GM19023 (cell line): ENCODE measurements around the gene RSPH4A.
"Not testable (repeated sequence)": the region's sequence is repeated elsewhere in the genome, so short reads cannot be mapped to it uniquely, and the experiment has no call there.

ENCODE experiments used
- ATAC-seq: cut with Tn5 transposase; IDR thresholded peaks from one replicate; pipeline ENCODE4 v1.9.1; 2021; ENCODE audit warnings: mild to moderate bottlenecking, moderate library complexity; ENCODE audit not compliant: unreplicated experiment

The RSPH4A gene

DNA sequence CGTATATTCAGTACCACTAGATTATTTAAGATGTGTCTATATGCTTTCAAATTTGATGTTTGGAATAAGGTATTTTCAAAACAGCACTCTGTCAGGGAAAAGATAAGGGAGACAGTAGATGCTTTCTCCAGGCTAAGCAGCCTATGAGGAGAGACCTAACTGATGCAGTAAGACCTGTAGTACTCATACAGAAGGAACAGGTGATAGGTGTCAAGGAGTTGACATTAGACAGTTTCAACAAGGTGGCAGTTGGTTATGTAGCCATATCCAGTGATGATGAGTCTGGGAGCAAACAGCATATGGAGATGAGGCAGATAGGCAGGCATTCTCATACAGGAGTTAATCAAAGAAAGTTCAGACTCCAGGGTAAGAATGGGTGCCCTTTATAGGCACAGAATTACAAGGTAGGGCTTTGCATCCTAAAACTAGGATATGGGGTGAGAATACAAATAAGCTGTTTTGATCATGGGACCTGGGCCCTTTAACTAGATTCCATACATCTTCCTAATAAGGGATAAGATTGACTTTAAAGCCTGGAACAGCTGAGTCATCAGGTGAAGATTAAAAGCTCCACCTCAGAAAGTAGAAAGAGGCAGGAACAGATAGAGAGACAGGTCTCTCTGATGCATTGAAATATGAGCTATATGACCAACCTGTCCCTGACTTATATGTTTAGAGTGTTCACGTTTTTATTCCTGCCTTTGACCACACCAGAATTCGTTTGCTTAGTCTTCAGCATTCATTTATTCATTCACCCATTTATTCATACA, 7.9 kb downstream of the RSPH4A start:
- ATAC-seq, result no peak

DNA sequence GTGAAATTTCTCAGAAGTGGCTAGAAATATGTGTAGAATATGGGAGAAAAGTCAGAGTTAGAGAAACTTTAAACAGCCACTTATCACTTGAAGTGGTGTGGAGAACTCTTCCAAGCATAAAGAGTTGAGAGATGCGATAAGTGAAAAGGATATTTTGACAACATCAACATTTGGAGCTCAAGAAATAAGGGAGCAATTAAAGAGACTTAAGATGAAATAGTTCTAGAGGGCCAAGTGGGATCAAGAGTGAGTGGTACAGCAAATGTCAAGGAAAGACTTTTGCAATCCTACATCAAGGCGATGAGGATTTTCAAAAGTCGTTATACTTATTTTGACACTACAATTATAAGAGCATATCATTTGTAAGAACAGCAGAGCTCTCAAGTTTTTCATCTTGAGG, 9.6 kb downstream of the RSPH4A start:
- no peak for ATAC-seq

DNA sequence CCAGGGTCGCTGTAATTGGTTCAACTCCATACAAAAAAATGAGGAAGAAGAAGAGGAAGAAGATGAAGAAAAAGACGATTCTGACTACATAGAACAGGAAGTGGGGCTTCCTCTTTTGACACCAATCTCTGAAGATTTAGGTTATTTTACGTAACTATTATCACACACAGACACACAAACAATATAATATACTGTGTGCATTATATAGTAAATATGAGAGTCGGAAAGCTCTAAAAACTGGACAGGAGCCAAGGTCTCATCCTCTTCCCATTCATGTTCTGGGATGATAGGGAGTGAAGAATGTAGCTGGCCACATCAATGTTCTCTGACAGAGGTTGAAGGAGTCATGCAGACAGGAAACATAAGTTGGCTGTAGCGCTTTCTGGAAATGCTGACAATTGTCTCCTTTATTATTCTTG, 13.3 kb downstream of the RSPH4A start:
- ATAC-seq, result no peak

DNA sequence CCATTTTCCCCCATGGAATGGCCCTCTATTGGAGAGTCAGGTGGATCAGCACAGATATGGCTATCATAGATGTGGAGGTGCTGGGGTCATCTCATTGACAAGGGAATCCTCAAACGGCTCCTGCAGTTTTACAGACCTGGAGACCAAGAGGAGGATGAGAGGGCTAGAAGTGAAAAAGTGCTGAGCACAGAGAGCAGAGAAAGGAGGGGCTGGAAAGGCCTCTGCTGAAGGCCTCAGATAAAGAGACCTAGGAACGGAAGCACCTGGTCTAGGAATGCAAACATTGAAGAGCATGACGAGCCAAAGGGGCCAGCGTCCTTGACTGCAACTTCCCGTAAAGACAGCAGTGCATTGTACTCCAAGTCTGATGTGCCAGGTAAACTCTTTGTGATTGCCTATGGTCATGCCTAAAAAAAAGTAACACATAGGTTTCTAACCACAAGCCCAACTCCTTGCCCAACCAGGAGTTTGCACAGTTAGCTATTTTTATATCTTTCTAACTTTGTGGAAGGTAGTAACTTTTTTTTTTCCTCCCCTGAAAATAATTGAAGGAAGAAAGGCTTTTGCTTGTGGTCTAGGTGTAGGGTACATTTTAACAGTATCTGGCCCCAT, 15.2 kb downstream of the RSPH4A start:
- no peak for ATAC-seq

DNA sequence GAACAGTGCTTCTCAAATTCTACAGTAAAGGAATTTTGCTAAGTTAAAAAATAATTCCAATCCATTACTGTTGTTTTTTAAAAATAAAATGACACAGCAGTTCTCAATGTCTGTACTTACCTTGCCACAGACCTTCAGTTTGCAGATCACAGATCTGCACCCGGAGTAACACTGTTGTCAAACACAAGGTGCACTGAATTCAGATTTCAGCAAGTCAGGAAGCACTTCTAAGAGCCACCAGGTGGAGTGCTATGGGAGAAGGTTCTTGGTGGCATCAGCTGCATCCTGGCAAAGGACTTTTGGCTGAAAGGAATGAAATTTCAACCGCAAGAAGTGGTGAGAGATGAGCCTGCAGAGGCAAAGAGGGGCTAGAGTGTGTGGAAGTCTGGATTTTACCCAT, 17.4 kb downstream of the RSPH4A start:
- ATAC-seq, result no peak

DNA sequence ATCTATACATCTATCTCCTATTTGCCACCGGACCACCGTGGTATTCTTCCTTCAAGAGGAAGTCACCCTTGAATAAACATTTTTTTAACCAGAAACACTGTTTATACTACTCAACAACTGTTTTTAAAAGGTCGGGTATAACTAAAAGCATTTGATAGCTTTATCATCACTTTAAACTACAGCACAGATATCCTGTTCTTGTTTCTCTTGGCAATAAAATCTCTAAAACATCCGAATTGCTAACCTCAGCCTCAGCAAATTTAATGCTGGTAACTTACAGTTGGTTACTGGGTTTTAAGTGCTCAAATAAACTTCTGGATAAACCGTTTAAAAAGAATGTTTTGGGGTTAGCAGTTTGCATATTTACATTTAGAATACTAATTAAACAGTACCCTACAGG, 31.9 kb downstream of the RSPH4A start:
- no peak for ATAC-seq

DNA sequence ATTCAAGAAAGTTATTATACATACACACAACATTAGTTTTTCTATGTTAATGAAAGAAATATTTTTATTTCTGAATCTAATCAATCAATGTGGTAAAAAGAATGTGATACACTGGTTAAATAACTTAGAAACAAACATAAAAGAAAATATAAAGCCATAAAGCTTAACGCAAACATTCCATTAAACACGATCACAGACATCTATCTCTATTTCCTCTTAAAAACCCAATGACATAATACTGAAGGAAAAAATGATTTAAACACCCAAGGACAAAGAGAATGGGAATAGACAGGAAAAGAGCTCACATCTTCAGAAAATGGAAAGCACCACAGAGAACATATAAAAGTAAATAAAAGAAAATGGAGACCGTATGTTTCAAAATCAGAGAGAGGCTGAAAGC, 32.9 kb downstream of the RSPH4A start:
- no peak for ATAC-seq

DNA sequence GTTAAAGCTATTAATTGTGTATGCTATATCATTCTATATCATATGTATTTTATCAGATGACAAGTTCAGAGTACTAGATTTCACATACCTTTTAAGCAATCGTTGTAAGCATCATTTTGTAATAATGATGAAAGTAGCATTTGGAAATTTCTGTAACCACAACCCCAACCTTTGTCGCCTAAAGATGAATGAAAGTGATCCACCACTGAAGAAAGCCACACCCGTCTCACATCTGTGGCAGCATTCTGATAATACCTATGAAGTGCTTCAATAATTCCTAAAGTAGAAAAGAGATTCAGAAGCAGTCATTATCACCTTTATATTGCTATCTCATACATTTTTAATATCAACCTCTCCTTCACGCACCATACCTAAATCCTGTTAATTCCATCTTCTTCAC, 35.6 kb downstream of the RSPH4A start:
- ATAC-seq, result no peak

DNA sequence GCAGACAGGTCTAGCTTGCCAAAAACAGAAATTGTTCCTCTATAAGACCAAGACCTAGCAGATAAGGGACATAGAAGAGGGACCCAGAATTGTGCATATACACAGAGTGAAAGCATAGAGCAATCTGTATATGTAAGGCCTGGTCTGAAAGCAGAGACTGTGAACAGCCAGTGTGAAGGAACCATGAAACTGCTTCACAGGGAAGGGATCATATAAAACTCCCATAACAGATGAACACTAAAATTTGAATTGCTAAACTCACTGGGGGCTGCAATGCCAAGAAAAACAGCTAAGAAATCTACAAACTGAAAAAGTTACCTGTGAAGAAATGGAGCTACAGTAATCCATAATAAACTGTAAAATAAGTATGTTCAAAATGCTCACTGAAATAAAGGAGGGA, 45.3 kb downstream of the RSPH4A start:
- no peak for ATAC-seq

DNA sequence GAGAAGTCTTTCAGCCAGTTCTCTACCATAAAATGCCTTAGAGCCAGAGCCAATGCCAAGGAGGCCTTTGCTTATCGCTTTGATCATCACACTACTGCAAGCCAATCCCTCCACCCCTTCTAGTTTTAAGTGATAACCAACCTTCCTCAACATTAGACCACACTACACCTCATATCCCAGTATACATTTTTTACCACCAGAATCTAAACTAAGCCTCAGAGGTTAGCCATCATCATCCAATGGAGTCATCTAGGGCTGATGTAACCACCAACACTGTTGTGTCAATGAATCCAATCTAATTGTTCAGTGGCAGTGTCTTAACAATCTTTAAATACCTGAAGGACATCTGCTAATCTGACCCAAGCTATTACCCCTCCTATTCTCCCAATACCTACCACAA, 45.9 kb downstream of the RSPH4A start:
- ATAC-seq, result no peak

DNA sequence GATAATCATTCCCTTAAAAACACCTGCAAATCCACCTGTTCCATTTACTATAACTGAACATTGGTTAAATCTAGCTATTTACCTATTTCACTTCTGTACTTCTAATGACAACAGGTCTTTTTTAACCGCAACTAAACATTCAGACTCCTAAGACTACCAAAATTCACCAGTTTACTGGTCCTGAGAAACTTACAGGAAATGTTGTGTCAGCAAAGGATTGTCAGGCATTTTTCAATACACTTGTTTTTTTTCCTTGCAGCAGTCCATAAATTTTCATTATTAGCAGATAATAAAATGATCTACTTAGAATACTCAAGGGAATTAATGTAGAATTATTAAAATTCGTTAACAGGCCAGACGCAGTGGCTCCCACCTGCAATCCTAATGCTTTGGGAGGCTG, 47.0 kb downstream of the RSPH4A start:
- no peak for ATAC-seq

DNA sequence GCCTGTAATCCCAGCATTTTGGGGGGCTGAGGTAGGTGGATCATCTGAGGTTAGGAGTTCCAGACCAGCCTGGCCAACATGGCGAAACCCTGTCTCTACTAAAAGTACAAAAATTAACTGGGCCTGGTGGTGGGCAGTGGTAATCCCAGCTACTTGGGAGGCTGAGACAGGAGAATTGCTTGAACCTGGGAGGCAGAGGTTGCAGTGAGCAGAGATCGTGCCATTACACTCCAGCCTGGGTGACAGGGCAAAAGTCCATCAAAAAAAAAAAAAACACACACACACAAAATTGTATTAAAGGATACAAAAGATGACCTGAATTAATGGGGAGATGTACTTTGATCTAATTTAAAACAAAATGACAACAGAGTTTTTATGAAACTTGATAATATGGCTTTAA, 47.9 kb downstream of the RSPH4A start:
- ATAC-seq, result not testable (repeated sequence)

DNA sequence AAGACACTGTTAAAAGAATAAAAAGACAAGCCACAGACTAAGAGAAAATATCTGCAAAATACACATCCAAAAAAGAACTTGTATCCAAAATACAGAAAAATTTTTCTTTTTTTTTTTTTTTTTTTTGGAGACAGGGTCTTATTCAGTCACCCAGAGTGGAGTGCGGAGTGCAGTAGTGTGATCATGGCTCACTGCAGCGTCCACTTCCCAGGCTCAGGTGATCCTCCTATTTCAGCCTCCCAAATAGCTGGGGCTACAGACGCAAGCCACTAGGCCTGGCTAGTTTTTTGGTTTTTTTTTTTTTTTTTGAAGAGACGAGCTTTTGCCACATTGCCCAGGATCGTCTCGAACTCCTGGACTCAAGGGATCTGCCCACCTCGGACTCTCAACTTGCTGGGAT, 49.2 kb downstream of the RSPH4A start:
- no peak for ATAC-seq

DNA sequence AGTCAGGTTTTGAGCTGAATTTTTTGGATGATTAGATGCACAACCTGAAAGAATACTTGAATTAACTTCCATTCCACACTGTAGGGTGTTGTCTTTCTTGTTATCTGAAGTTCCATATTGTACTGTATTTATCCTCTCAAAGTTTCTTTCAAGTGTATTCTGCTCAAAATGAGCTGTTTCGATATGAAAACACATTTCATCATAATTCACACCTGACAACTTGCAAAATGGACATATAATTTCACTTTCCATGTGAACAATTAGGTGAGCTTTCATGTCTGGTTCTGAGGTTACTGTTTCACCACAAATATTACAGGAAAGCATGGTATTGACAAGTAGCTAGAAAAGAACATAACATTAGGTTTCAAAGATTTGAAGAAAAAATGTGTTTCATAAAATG, 50.6 kb downstream of the RSPH4A start:
- no peak for ATAC-seq

DNA sequence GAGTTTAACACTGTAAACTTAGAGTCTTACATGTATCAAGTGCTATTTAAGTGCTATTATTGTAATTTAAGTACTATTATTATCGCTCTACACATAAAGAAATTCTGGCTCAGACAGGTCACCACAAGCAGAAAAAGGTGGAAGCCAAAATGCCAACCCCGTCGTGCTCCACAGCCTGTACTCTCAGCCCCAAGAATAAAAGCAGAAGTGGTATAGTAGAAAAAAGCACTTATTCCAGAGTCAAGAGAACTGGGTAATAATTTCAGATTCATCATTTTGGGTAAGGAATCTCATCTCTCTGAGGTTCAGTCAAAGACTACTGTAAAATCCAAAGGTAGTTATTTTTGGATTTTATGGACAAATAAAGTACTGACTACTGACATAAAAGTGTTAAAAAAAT, 51.3 kb downstream of the RSPH4A start:
- no peak for ATAC-seq

DNA sequence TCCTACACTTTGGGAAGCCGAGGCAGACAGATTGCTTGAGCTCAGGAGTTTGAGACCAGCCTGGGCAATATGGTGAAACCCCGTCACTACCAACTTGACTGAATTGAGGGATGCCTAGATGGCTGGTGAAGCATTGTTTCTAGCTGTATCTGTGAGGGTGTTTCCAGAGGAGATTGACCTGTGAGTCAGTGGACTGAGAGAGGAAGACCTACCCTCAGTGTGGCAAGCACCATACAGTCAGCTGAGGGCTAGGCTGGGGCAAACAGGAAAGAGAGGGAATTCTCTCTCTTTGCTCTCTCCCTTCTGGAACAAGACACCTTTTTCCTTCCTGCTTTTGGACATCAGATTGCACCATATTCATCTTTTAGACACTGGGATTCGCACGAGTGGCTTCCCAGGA, 56.0 kb downstream of the RSPH4A start:
- ATAC-seq, result no peak

DNA sequence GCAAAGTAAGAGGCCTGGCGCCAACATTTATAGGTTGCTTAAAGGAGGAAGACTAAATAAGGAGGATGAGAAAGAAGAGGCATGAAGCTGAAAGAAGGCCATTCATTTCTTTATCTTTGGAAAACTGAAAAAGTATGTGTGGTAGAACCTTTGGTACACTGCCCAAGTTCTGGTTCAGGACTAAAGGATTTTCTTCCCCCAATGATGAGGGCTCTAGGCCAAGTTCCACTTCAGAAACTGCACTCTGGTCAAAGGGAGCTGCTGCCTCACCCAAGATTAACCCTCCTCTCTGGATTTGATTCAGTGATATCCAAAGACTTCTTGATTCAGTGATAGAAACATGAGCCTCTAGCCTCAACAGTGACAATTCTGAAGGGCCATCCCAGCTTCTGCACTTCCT, 59.7 kb downstream of the RSPH4A start:
- ATAC-seq, result no peak

DNA sequence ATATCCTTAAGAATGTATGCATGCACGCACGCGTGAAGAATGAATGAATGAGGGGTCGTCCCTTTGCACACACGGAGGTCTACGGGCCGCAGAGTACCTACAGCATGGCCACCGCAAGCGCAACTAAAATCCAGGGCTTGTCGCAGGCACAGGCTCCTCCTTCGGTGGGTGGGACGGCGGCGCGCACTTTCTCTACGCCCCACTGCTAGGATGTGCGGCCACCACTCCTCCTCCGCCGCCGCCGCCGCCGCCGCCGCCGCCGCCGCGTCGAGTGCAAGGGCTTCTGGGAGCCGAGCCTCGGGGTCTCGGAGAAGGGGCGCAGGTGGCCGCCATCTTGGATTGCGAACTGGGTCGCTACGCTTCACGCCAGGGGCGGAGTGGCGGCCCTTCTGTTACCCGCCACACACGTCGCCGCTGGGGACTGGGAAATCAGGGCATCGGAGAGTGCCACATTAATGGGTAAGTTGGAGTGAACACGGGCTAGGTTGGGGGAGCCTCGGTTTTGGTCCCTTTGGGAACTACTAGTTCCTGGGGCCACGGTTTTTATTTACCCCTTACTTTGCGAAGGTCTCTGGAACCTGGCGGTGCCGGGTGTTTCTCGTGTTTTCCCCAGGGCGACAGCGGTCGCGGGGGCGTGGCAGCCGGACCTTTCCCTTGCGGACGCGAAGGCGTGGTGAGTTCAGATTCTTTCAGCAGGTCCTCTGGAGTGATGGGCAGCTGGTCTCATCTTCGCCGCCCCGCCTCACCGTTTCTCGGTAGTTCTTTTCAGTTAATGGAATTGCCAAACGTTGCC, 64.8 kb downstream of the RSPH4A start, which contains the start of gene KPNA5:
KPNA5 (plus strand) TSS at position 332 of the 793 bp plus-strand sequence; CDS start at position 456, 124 bp downstream.
- ATAC-seq, result peak; percentile 94

DNA sequence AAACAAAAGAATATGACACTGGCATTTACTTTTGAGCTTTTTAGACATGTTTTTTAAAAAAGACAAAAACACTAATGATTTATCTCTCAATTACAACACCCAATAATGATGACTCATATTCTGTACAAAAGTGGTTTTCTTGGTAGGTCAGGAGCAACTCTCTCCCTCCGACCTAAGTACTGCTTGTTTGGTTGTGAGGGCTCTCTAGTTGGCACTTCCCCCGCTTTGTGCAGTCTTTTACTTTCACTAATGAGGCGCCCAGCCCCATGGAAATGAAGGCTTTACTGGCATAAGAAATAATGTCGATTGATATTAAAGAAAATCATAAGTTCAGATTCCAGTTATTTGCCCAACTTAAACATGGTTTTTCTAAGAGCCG, 66.0 kb downstream of the RSPH4A start:
- no peak for ATAC-seq
